Measurements from ENCODE around the gene FIGNL1.

Gene FIGNL1

DNA sequence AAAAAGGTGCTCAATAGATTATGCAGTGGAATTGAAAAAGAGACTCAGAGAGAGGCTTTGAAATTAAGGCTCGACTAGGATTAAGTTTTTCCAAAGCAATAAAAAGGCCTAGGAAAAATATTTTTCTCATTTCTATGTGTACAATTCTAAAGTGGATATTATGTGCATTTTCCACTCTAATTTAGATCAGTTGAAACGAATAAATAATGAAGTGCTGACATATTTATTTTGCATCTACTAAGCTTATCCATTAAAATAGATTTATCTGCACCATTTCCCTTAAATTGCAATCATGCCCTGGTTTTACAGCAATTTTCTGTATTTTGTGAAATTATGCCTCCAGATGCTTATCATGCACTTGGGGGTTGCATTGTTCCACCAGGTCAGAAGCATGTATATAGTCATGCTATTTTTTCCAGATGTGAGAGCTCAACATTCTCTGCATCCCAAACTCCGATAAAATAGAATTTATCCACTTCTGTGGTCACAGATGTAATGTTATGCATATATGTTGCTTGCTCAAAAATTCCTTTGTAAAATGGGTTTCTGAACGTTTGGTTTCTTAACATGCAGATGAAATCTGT is 18.3 kb downstream of the FIGNL1 start:
- H3K36me3 ChIP-seq: no peaks in the 10 kb centered on the region
- H3K27ac ChIP-seq: no peak overlapping the region
- no peak overlapping the region for H3K4me3 ChIP-seq (ENCODE audit: low read depth, low read length)
- no peaks in the 10 kb centered on the region for H3K9me3 ChIP-seq (ENCODE audit: severe bottlenecking)
- no peak for DNase-seq
- H3K27me3 ChIP-seq (ENCODE audit: insufficient read depth, low read depth, severe bottlenecking): no peaks in the 10 kb centered on the region
- TF ChIP-seq, protein P1, sequence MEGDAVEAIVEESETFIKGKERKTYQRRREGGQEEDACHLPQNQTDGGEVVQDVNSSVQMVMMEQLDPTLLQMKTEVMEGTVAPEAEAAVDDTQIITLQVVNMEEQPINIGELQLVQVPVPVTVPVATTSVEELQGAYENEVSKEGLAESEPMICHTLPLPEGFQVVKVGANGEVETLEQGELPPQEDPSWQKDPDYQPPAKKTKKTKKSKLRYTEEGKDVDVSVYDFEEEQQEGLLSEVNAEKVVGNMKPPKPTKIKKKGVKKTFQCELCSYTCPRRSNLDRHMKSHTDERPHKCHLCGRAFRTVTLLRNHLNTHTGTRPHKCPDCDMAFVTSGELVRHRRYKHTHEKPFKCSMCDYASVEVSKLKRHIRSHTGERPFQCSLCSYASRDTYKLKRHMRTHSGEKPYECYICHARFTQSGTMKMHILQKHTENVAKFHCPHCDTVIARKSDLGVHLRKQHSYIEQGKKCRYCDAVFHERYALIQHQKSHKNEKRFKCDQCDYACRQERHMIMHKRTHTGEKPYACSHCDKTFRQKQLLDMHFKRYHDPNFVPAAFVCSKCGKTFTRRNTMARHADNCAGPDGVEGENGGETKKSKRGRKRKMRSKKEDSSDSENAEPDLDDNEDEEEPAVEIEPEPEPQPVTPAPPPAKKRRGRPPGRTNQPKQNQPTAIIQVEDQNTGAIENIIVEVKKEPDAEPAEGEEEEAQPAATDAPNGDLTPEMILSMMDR (IDR thresholded peaks at IDR 0.05; ENCODE audit: low read depth, low read length): no peak

DNA sequence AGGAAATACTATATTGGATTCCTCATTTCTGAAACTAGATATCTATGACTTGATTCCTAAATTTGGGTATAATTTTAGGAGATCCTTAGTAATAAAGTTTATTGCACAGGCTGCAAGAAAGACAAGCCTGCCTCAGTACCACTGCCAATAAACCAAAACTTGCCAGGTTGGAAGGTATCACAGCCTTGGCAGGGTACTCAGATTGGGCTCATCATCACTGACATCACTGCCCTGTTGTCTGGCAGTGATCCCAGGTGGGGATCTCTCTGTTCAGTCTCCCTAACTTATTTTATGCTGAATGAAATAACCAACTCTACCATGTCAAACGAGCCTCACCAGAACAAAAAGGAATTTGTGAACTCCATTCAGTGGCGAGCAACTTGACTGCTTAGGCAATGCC is 18.8 kb downstream of the FIGNL1 start:
- H3K9me3 ChIP-seq (ENCODE audit: severe bottlenecking): no peaks in the 10 kb centered on the region
- H3K27me3 ChIP-seq (ENCODE audit: insufficient read depth, low read depth, severe bottlenecking): no peaks in the 10 kb centered on the region
- H3K4me3 ChIP-seq (ENCODE audit: low read depth, low read length): no peak overlapping the region
- no peak overlapping the region for H3K27ac ChIP-seq
- no peaks in the 10 kb centered on the region for H3K36me3 ChIP-seq
- no peak for DNase-seq
- TF ChIP-seq, protein P1 (IDR thresholded peaks at IDR 0.05; ENCODE audit: low read depth, low read length): no peak

DNA sequence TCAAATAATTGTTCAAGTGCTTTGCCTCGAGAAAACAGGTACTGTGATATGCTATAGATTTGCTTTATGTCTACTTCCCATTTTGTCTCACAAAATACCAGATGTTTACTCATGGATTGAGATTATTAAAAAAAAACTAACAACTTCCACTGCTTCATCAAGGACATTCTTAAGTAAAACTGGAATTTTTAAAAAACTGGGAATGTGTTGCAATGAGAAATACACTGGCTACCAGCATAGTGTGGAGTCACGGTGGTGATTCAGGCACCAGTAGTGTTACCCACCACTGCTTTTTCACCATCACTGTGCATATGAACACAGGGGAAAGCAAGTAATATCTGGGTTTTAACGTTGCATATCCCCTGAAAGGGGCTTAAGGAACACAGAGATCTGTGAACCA is 21.2 kb downstream of the FIGNL1 start:
- DNase-seq: no peak
- Histone ChIP-seq H3K27me3 (ENCODE audit: insufficient read depth, low read depth, severe bottlenecking) (no peaks in the 10 kb centered on the region), H3K9me3 (ENCODE audit: severe bottlenecking) (no peaks in the 10 kb centered on the region), H3K36me3 (no peaks in the 10 kb centered on the region), H3K27ac (no peak overlapping the region), H3K4me3 (ENCODE audit: low read depth, low read length) (no peak overlapping the region)
- TF ChIP-seq, protein P1 (IDR thresholded peaks at IDR 0.05; ENCODE audit: low read depth, low read length): no peak

DNA sequence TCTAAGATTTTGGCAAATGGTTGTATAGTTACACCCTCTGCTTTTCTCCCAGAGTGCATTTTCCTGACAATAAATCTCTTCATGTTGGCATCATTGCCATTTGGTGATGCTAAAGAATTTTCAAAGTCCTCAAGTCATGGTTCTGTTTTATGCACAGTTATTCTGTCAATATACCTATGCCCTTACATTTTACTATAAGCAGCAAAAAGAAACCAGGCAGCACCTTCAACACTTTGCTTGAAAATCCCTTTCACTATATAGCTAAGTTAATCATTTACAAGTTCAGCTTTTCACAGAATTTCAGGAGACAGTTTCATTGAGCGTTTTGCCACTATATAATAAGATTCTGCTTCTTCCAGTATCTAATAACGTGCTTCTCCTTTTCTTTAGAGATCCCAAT is 22.6 kb downstream of the FIGNL1 start:
- H3K27me3 ChIP-seq (ENCODE audit: insufficient read depth, low read depth, severe bottlenecking): no peaks in the 10 kb centered on the region
- H3K4me3 ChIP-seq (ENCODE audit: low read depth, low read length): no peak overlapping the region
- H3K27ac ChIP-seq: no peak overlapping the region
- H3K36me3 ChIP-seq: no peaks in the 10 kb centered on the region
- TF ChIP-seq, protein P1 (IDR thresholded peaks at IDR 0.05; ENCODE audit: low read depth, low read length): no peak
- DNase-seq: no peak
- H3K9me3 ChIP-seq (ENCODE audit: severe bottlenecking): no peaks in the 10 kb centered on the region

DNA sequence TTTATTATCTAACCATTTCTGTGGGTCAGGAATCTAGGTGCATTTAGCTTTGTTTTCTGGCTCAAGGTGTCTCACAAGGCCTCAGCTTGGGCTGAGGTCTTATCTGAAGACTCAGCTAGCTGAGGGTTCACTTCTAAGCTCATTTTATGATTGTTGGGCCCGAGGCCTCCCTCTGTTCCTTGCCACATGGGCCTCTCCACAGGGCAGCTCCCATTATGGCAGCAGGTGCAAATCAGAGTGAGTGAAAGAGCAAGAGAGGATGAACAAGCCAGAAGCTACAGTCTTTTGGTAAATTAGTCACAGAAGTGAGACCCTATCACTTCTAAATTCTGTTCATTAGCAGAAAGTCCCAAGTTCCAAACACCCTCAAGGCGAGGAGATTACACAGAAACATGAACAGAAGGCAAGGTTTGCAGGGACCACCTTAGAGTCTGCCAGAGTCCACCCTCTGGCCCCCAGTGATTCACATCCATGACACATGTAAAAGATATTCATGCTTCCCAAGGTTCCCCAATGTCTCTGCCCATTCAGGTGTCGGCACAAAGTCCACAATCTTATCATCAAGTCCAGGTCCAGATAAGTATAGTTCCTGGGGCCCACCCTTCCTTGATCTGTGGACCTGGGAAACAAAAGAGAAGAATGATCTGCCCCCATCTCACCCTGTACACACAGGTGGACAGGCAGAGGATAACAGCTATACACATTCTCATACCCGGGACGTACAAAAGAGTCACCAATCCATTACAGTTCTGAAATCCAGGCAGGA is 23.7 kb downstream of the FIGNL1 start:
- Histone ChIP-seq H3K27me3 (ENCODE audit: insufficient read depth, low read depth, severe bottlenecking) (no peaks in the 10 kb centered on the region), H3K27ac (no peak overlapping the region), H3K4me3 (ENCODE audit: low read depth, low read length) (no peak overlapping the region), H3K36me3 (no peaks in the 10 kb centered on the region), H3K9me3 (ENCODE audit: severe bottlenecking) (no peaks in the 10 kb centered on the region)
- TF ChIP-seq, protein P1 (IDR thresholded peaks at IDR 0.05; ENCODE audit: low read depth, low read length): no peak
- no peak for DNase-seq

All from WERI-Rb-1 (cell line).